ENCODE results near the gene RNASEH2B.
A peak's percentile ranks its signal among the peaks of the same experiment; 100 is the strongest.

The RNASEH2B gene

DNA sequence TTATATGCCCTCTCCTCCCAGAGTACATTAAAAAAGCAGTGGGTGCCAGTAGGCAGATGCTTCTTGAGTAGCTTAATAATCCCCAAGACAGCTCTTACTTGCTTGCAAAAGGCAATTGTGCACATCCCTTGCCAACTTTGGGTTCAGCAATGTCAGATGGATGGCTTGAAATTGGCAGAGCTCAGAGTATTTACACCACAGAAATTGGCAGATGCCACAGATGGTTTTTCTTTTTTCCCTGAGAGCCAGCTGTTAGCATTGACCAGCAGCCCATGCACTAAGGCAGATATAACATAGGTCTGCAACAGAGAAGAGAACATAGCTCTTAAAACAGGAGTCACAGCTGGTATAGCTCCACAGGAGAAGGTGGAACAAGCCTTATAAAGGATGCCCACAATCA, 18.4 kb upstream of the RNASEH2B start:
- H3K4me2 ChIP-seq (ENCODE audit: low read depth, low read length), result no peak overlapping the region
- peaks cover 57% of the 10 kb centered on the region for H3K4me1 ChIP-seq (ENCODE audit: low read length)
- H2AFZ ChIP-seq (ENCODE audit: low read length), result no peak overlapping the region
- H3K9me2 ChIP-seq (replicated peaks; ENCODE audit: insufficient read depth, low read length), result no peaks in the 10 kb centered on the region
- peak; percentile 15 for DNase-seq
- no peaks in the 10 kb centered on the region for H3K9me3 ChIP-seq (replicated peaks; ENCODE audit: insufficient read depth, low read length)
- TF ChIP-seq EZH2phosphoT487 (IDR thresholded peaks at IDR 0.05; ENCODE audit: low read length) (no peak), EZH2 (optimal IDR thresholded peaks at IDR 0.05; ENCODE audit: low read depth, low read length) (no peak)
- TF ChIP-seq, protein P1, sequence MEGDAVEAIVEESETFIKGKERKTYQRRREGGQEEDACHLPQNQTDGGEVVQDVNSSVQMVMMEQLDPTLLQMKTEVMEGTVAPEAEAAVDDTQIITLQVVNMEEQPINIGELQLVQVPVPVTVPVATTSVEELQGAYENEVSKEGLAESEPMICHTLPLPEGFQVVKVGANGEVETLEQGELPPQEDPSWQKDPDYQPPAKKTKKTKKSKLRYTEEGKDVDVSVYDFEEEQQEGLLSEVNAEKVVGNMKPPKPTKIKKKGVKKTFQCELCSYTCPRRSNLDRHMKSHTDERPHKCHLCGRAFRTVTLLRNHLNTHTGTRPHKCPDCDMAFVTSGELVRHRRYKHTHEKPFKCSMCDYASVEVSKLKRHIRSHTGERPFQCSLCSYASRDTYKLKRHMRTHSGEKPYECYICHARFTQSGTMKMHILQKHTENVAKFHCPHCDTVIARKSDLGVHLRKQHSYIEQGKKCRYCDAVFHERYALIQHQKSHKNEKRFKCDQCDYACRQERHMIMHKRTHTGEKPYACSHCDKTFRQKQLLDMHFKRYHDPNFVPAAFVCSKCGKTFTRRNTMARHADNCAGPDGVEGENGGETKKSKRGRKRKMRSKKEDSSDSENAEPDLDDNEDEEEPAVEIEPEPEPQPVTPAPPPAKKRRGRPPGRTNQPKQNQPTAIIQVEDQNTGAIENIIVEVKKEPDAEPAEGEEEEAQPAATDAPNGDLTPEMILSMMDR (IDR thresholded peaks at IDR 0.05; ENCODE audit: low read length), result no peak
- no peak overlapping the region for H3K4me3 ChIP-seq (ENCODE audit: low read length)
- no peaks in the 10 kb centered on the region for H3K79me2 ChIP-seq (ENCODE audit: low read length)
- no peak overlapping the region for H3K9ac ChIP-seq (ENCODE audit: low read length)
- peaks cover 10% of the 10 kb centered on the region for H3F3A ChIP-seq (ENCODE audit: insufficient read depth, low read length)
- H4K20me1 ChIP-seq (ENCODE audit: insufficient read depth, low read length), result no peaks in the 10 kb centered on the region
- H3K36me3 ChIP-seq (replicated peaks; ENCODE audit: insufficient read depth, low read length), result no peaks in the 10 kb centered on the region
- no peaks in the 10 kb centered on the region for H3K27me3 ChIP-seq (replicated peaks; ENCODE audit: insufficient read depth, low read length)
- H3K27ac ChIP-seq (ENCODE audit: low read length), result peak overlapping the region; percentile 29; the same call in 1 of the 2 replicates

DNA sequence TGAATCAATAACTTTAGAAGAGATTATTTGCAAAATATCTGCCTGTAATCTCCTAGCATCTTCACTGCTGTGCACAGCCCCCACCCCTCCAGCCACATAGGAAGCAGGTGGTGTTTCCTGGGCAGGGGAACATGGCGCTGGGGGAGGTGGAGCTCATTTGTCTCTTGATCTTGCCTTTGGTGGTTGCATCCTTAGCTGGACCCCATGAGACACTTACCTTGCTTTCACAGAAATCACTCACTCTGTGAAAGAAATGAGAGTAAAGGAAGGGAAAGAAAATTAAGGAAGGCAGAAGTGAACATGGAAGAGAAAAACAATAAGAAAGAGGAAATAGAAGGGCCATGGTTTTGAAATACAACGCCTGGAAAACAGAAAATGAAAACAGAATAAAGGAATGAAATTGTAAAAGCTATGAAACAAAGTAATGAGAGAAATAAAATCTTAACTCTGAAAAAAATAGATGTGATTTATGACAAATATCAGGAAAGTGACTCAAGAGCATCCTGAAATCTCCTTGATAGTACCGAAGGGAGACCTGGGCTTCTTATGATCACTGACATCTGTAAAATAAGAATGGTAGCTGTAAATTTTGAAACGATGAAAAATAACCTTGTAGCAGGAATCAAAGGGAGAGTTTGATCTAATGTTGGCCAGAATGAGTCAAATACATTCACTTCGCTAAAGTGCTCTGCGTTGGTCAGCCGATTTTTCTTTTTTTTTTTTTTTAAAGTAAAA, 17.2 kb upstream of the RNASEH2B start:
- peaks cover 57% of the 10 kb centered on the region for H3K4me1 ChIP-seq (ENCODE audit: low read length)
- H3F3A ChIP-seq (ENCODE audit: insufficient read depth, low read length), result peaks cover 10% of the 10 kb centered on the region
- no peak overlapping the region for H3K4me3 ChIP-seq (ENCODE audit: low read length)
- H3K9me3 ChIP-seq (replicated peaks; ENCODE audit: insufficient read depth, low read length), result no peaks in the 10 kb centered on the region
- H4K20me1 ChIP-seq (ENCODE audit: insufficient read depth, low read length), result no peaks in the 10 kb centered on the region
- no peak overlapping the region for H3K9ac ChIP-seq (ENCODE audit: low read length)
- peak; percentile 28 for DNase-seq
- no peaks in the 10 kb centered on the region for H3K9me2 ChIP-seq (replicated peaks; ENCODE audit: insufficient read depth, low read length)
- peak overlapping the region; percentile 50 for H3K4me2 ChIP-seq (ENCODE audit: low read depth, low read length)
- peak overlapping the region; percentile 42 for H2AFZ ChIP-seq (ENCODE audit: low read length)
- H3K36me3 ChIP-seq (replicated peaks; ENCODE audit: insufficient read depth, low read length), result no peaks in the 10 kb centered on the region
- H3K79me2 ChIP-seq (ENCODE audit: low read length), result no peaks in the 10 kb centered on the region
- TF ChIP-seq, protein P1 (IDR thresholded peaks at IDR 0.05; ENCODE audit: low read length), result no peak
- TF ChIP-seq EZH2phosphoT487 (IDR thresholded peaks at IDR 0.05; ENCODE audit: low read length) (no peak), EZH2 (optimal IDR thresholded peaks at IDR 0.05; ENCODE audit: low read depth, low read length) (no peak)
- peak overlapping the region; percentile 50; the same call in 1 of the 2 replicates for H3K27ac ChIP-seq (ENCODE audit: low read length)
- no peaks in the 10 kb centered on the region for H3K27me3 ChIP-seq (replicated peaks; ENCODE audit: insufficient read depth, low read length)

DNA sequence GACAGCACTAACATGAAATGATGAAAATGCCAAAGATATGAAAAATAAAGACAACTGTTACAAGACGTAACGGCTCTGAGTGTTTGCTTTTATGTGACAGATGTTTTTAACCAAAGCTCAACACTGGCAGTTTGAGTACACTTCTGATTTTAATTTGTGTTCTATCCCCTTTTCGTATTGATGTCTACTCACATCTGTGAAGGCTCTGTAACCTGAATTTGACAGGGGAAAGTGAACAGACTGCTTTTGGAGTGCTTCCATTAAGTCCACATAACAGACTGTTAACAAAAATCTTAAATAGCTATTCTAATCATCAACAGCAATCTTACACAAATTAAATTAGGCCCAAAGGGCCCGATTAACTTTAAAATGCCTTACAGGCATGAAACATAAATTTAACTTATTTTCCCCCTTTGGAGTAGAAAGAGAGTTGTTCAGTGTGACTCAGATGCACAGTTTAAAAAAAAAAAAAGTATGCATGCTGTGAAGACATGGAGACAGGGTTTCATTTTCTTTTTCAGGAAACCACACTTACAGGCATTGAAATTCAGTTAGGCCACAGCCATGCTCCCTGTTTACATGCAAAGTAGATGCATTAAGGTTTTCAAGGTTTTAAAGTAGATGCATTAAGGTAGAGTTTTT, 16.3 kb upstream of the RNASEH2B start:
- Histone ChIP-seq H3K27me3 (replicated peaks; ENCODE audit: insufficient read depth, low read length) (no peaks in the 10 kb centered on the region), H3K4me3 (ENCODE audit: low read length) (no peak overlapping the region), H3K4me2 (ENCODE audit: low read depth, low read length) (peak overlapping the region; percentile 57; the same call in 1 of the 2 replicates), H3K36me3 (replicated peaks; ENCODE audit: insufficient read depth, low read length) (no peaks in the 10 kb centered on the region), H3K4me1 (ENCODE audit: low read length) (peaks cover 56% of the 10 kb centered on the region), H3K79me2 (ENCODE audit: low read length) (no peaks in the 10 kb centered on the region), H4K20me1 (ENCODE audit: insufficient read depth, low read length) (no peaks in the 10 kb centered on the region), H3K9me2 (replicated peaks; ENCODE audit: insufficient read depth, low read length) (no peaks in the 10 kb centered on the region), H2AFZ (ENCODE audit: low read length) (peak overlapping the region; percentile 34; the same call in 1 of the 2 replicates), H3K9ac (ENCODE audit: low read length) (peak overlapping the region; percentile 21; the same call in 1 of the 2 replicates), H3K9me3 (replicated peaks; ENCODE audit: insufficient read depth, low read length) (no peaks in the 10 kb centered on the region), H3F3A (ENCODE audit: insufficient read depth, low read length) (peaks cover 10% of the 10 kb centered on the region), H3K27ac (ENCODE audit: low read length) (peak overlapping the region; percentile 78)
- peak; percentile 80 for DNase-seq
- TF ChIP-seq EZH2 (optimal IDR thresholded peaks at IDR 0.05; ENCODE audit: low read depth, low read length) (no peak), EZH2phosphoT487 (IDR thresholded peaks at IDR 0.05; ENCODE audit: low read length) (no peak)
- TF ChIP-seq, protein P1 (IDR thresholded peaks at IDR 0.05; ENCODE audit: low read length), result no peak

Data from MM.1S (cell line).